Lower lobe of right lung (tissue), 2 donors: ENCODE results near the gene STYX. TPM values are rescaled to one million over a fixed set of nuclear protein-coding genes. Genes with fewer than 3 reads are reported as not detected.
"Not testable (repeated sequence)": the region's sequence is repeated elsewhere in the genome, so short reads cannot be mapped to it uniquely, and the experiment has no call there.

ENCODE experiments used
- ATAC-seq, 2 donors: fragments of 200-7000 bp; cut with Tn5 transposase; one replicate each; pipeline ENCODE4 v1.9.1; 2020 to 2022; ENCODE audit warnings: mild to moderate bottlenecking in 2 of 2, moderate library complexity in 2 of 2
- DNase-seq: peaks from one replicate; pipeline ENCODE4 v3.0.0-alpha.2; 2020
- H3K27ac ChIP-seq: fragments of 200-600 bp; one replicate; pipeline ENCODE4 v1.8.0; 2022
- H3K27me3 ChIP-seq: fragments of 200-600 bp; one replicate; pipeline ENCODE4 v1.8.0; 2022; ENCODE audit warnings: low read depth
- H3K36me3 ChIP-seq: fragments of 200-600 bp; one replicate; pipeline ENCODE4 v1.8.0; 2022; ENCODE audit warnings: mild to moderate bottlenecking
- H3K4me1 ChIP-seq: fragments of 200-600 bp; one replicate; pipeline ENCODE4 v1.8.0; 2022
- H3K4me3 ChIP-seq: fragments of 200-600 bp; one replicate; pipeline ENCODE4 v1.8.0; 2022; ENCODE audit warnings: mild to moderate bottlenecking
- H3K9me3 ChIP-seq: fragments of 200-600 bp; one replicate; pipeline ENCODE4 v1.8.0; 2022
- CTCF ChIP-seq: fragments of 200-600 bp; IDR thresholded peaks from one replicate; pipeline ENCODE4 v1.8.0; 2022; ENCODE audit warnings: antibody characterized with exemption, mild to moderate bottlenecking
- intact Hi-C: fragments of 100-400 bp; cut with DNase I; formaldehyde crosslinking; loops from one replicate; pipeline ENCODE4 v1.11.0; 2022
- total RNA-seq: library from RNA; stranded (reverse); fragmentation: NEBNext Ultra II Directional; extraction: Animal tissue kit (Norgen Biotek cat#: 25700); gene quantifications from one replicate; pipeline ENCODE4 v1.2.1, GENCODE V29; 2021
- donor health status: DM: no; HTN: yes; CAD: no; lungs with severe emphysema.

The STYX gene
- total RNA-seq, 1 donor from 2014 or later, result 11.4 TPM

GRCh38 chr14:52711666-52712065 is 18.3 kb upstream of the STYX start:
- H3K27me3 ChIP-seq, result no peaks in the 10 kb centered on the region
- no peak for ATAC-seq
- DNase-seq, result no peak
- no peak overlapping the region for H3K4me3 ChIP-seq
- no peak overlapping the region for H3K27ac ChIP-seq
- H3K4me1 ChIP-seq, result peaks cover 41% of the 10 kb centered on the region
- peaks cover 83% of the 10 kb centered on the region for H3K36me3 ChIP-seq
- TF ChIP-seq CTCF, result no peak
- intact Hi-C loops, result no loop called here
- no peaks in the 10 kb centered on the region for H3K9me3 ChIP-seq

- no peak for TF ChIP-seq CTCF
- no peaks in the 10 kb centered on the region for H3K9me3 ChIP-seq
- peaks cover 10% of the 10 kb centered on the region for H3K4me1 ChIP-seq
- intact Hi-C loops, result no loop called here
- no peak for ATAC-seq
- H3K27ac ChIP-seq, result no peak overlapping the region
- no peaks in the 10 kb centered on the region for H3K27me3 ChIP-seq
- H3K4me3 ChIP-seq, result no peak overlapping the region
- DNase-seq, result no peak
- peaks cover 98% of the 10 kb centered on the region for H3K36me3 ChIP-seq
These were observed 13.8 kb upstream of the STYX start for GRCh38 chr14:52716155-52716554.

GRCh38 chr14:52723514-52724359 is 6.2 kb upstream of the STYX start:
- intact Hi-C loops, result no loop called here
- H3K27me3 ChIP-seq, result no peaks in the 10 kb centered on the region
- H3K36me3 ChIP-seq, result peaks cover 100% of the 10 kb centered on the region
- TF ChIP-seq CTCF, result no peak
- no peaks in the 10 kb centered on the region for H3K4me1 ChIP-seq
- DNase-seq (no peak), ATAC-seq (no peak)
- H3K27ac ChIP-seq, result no peak overlapping the region
- H3K9me3 ChIP-seq, result no peaks in the 10 kb centered on the region
- no peak overlapping the region for H3K4me3 ChIP-seq

- Histone ChIP-seq H3K9me3 (no peaks in the 10 kb centered on the region), H3K36me3 (peaks cover 98% of the 10 kb centered on the region), H3K4me1 (peaks cover 2% of the 10 kb centered on the region), H3K27ac (no peak overlapping the region), H3K4me3 (no peak overlapping the region), H3K27me3 (no peaks in the 10 kb centered on the region)
- ATAC-seq, result no peak
- intact Hi-C loops, result no loop called here
- TF ChIP-seq CTCF, result no peak
- DNase-seq, result no peak
These were observed 5.7 kb upstream of the STYX start for GRCh38 chr14:52724360-52724644.

GRCh38 chr14:52727509-52727908 is 2.5 kb upstream of the STYX start:
- H3K27me3 ChIP-seq, H3K27ac ChIP-seq, ATAC-seq, intact Hi-C loops, H3K4me3 ChIP-seq, DNase-seq, H3K9me3 ChIP-seq: not testable (repeated sequence)
- Histone ChIP-seq H3K4me1 (peaks cover 19% of the 10 kb centered on the region), H3K36me3 (peaks cover 67% of the 10 kb centered on the region)

GRCh38 chr14:52729035-52729434 is 931 bp upstream of the STYX start:
- H3K9me3 ChIP-seq, DNase-seq, H3K4me3 ChIP-seq, intact Hi-C loops, H3K27me3 ChIP-seq, ATAC-seq: not testable (repeated sequence)
- Histone ChIP-seq H3K4me1 (peaks cover 19% of the 10 kb centered on the region), H3K27ac (peak overlapping the region; percentile 89), H3K36me3 (peaks cover 60% of the 10 kb centered on the region)
